AG09309 (cell line): ENCODE results near the gene RIC3.

Source experiments
- DNase-seq: peaks from one replicate; pipeline ENCODE4 v3.0.0-alpha.2; 2010; ENCODE audit warnings: low read depth
- H3K4me3 ChIP-seq: 2 replicates; pipeline ENCODE4 v1.5.1; 2011; ENCODE audit warnings: mild to moderate bottlenecking, low read depth, low read length, moderate library complexity; ENCODE audit not compliant: control insufficient read depth
- TF ChIP-seq, protein P1 (sequence below): IDR thresholded peaks from 2 replicates; pipeline ENCODE4 v1.5.1; 2011; ENCODE audit warnings: mild to moderate bottlenecking, low read depth, low read length, inconsistent platforms; ENCODE audit not compliant: insufficient read depth, control insufficient read depth; ENCODE audit errors: missing control alignments

Gene RIC3

DNA sequence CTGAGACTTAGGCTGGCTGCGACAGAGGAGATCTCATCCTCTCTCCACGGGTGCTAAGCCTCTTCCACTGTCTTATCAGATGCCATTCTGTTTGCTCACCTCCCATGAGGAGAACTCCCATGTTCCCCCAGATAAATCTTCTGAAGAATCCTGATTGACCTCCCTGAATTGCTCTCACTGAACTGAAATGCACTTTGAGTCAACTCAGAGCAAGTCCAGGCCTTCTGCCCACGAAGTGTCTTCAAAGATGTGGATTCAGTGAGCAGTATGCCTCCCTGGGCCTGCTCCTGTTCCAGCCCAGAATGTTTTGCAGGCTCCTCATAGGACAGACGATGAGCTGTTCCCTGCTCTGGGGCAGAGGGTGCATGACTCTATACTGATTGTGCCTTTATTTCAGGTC, 70.5 kb downstream of the RIC3 start:
- TF ChIP-seq, protein P1, sequence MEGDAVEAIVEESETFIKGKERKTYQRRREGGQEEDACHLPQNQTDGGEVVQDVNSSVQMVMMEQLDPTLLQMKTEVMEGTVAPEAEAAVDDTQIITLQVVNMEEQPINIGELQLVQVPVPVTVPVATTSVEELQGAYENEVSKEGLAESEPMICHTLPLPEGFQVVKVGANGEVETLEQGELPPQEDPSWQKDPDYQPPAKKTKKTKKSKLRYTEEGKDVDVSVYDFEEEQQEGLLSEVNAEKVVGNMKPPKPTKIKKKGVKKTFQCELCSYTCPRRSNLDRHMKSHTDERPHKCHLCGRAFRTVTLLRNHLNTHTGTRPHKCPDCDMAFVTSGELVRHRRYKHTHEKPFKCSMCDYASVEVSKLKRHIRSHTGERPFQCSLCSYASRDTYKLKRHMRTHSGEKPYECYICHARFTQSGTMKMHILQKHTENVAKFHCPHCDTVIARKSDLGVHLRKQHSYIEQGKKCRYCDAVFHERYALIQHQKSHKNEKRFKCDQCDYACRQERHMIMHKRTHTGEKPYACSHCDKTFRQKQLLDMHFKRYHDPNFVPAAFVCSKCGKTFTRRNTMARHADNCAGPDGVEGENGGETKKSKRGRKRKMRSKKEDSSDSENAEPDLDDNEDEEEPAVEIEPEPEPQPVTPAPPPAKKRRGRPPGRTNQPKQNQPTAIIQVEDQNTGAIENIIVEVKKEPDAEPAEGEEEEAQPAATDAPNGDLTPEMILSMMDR = no peak
- peak; percentile 40 for DNase-seq
- no peak overlapping the region for H3K4me3 ChIP-seq

DNA sequence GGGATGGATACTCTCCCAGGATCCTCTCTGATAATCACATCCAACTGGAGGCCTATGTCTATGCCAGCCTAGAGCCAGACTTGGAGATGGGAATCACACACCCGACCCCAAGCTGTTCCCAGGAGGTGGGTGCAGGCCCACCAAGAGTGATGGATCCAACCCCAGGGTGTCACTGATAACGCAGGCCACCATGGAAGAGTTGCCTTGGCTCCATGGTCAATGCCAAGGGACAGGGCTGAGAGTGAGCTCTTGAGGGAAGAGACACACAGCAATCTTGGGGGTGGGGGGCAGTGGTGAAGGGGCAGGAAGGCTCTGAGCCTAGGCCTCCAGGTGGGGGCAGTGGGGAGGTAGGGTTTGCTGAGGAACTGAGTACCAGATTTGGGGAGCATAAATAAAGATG, 70.9 kb downstream of the RIC3 start:
- TF ChIP-seq, protein P1 = no peak
- no peak overlapping the region for H3K4me3 ChIP-seq
- no peak for DNase-seq

DNA sequence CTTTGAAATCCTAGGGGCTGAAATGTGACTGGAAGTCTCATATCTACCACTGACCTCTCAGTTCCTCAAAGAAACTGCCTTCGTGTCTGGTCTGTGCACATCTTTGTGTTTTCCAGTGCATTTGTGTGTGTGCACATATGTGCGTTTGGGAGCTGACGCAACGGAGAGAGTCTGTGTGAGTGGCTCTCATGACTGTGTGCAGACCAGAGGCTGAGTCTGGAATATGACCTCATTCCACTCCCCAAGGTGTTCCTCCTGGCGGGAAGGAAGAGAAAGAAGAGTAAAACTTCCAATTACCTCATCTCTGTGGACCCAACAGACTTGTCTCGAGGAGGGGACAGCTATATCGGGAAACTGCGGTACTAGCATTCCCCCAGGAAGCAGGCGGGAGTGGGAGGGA, 71.4 kb downstream of the RIC3 start:
- TF ChIP-seq, protein P1 = no peak
- no peak for DNase-seq
- no peak overlapping the region for H3K4me3 ChIP-seq

DNA sequence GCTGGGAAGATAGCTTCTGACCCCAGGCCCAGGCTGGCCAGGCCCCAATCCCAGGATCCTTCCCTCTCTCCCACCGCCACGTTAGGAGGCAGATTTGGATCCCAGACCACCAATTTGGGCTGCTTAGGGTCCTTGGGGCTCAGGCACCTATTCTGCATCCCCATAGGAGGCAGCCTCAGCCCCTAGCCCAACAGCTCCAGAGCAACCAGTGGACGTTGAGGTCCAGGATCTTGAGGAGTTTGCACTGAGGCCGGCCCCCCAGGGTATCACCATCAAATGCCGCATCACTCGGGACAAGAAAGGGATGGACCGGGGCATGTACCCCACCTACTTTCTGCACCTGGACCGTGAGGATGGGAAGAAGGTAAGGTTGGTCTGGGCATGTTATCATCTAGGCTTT, 71.8 kb downstream of the RIC3 start:
- DNase-seq = no peak
- TF ChIP-seq, protein P1 = no peak
- H3K4me3 ChIP-seq = no peak overlapping the region

DNA sequence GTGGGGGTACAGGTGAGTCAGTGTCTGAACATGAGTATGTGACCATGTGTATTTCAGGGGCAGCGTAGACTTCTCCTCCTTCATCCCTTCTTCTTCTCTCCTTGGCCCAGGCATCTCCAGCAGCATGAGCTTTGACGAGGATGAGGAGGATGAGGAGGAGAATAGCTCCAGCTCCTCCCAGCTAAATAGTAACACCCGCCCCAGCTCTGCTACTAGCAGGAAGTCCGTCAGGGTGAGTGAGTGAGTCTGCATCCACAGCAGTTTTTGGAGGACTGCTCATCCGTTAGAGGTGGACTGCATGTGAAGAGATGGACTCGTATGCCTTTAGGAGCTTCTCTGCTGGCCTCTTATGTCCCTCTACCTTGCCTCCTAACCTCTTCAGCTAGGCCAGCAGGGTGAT, 72.2 kb downstream of the RIC3 start:
- TF ChIP-seq, protein P1 = no peak
- DNase-seq = no peak
- no peak overlapping the region for H3K4me3 ChIP-seq

DNA sequence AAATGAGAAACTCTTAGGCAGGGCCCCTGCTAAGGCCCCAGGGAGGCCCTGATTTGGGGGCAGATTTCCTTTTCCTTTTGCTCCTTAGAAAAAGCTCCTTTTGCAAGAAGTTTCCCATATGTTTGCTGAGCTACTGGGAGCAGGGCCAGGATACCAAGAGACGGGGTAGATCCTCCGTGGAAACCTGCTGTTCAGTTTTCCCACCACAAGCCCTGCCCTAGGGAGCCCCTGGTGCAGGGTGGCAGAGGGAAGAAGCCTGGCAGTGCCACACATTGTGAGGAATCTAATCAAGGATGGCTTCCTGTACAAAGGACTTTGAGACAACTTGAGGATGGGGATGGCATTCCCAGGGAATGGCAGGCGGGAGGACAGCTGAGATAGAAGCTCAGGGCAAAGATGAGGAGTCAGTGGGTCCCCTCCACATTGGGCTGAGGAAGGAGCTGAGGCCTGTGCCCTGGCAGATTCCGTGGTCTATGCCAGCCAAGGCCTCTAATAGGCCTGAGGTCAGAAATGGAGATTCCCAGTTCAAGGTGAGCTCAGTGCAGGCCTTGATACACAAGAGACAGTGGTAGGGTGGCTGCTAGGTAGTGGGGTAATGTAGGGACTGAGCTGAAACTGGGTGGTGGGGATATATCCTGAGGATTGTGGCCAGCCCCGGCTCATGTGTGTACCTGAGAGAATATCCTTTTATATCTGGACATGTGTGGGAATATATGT, 72.9 kb downstream of the RIC3 start:
- TF ChIP-seq, protein P1 = no peak
- no peak overlapping the region for H3K4me3 ChIP-seq
- no peak for DNase-seq
